Kidney epithelial cell (primary cell): Measurements from ENCODE around the gene AUH. TPM values are rescaled to one million over a fixed set of nuclear protein-coding genes. Genes with fewer than 3 reads are reported as not detected.

Experiments used
- DNase-seq: peaks from one replicate; pipeline ENCODE4 v3.0.0-alpha.2; 2010; ENCODE audit warnings: low read depth
- H3K27me3 ChIP-seq: 2 replicates; pipeline ENCODE4 v1.6.0; 2011; ENCODE audit warnings: low read length; ENCODE audit not compliant: control insufficient read depth, insufficient read depth
- H3K36me3 ChIP-seq: 2 replicates; pipeline ENCODE4 v1.5.1; 2011; ENCODE audit warnings: low read length; ENCODE audit not compliant: control insufficient read depth, insufficient read depth
- H3K4me3 ChIP-seq: 2 replicates; pipeline ENCODE4 v1.5.1; 2011; ENCODE audit warnings: low read depth, mild to moderate bottlenecking, control low read depth, low read length
- total RNA-seq: library from RNA; depleted of rRNA; stranded (reverse); fragments of >200 nt; gene quantifications from 2 replicates; pipeline ENCODE4 v1.2.3, GENCODE V29; 2015
- TF ChIP-seq, protein P1 (sequence below): IDR thresholded peaks from 2 replicates; pipeline ENCODE4 v1.5.1; 2011; ENCODE audit warnings: mild to moderate bottlenecking, moderate library complexity, low read length, control low read depth, inconsistent platforms; ENCODE audit not compliant: insufficient read depth, poor library complexity, severe bottlenecking

The AUH gene
- total RNA-seq, 1 donor from 2014 or later: 11.3 TPM

DNA sequence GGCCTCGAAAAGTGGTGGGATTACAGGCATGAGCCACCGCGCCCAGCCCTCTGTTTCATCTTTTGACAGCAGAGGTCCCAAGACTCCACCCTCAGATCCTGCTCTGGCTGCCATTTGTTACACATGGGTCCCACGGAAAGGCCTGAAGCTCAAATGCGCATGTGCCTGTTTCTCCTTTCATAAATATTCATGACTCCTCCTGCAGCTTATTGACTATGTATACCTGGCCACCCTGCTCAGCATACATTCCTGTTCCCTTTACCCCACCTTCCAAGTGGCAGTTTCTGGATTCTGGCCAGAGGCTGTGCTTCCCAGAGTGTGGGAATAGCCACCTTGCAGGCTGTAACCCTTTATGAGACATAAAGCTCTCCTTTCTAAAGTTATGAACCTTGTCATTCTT, 46.5 kb downstream of the AUH start:
- Histone ChIP-seq H3K36me3 (peaks cover 1% of the 10 kb centered on the region), H3K27me3 (no peaks in the 10 kb centered on the region), H3K4me3 (no peak overlapping the region)
- no peak for DNase-seq
- TF ChIP-seq, protein P1, sequence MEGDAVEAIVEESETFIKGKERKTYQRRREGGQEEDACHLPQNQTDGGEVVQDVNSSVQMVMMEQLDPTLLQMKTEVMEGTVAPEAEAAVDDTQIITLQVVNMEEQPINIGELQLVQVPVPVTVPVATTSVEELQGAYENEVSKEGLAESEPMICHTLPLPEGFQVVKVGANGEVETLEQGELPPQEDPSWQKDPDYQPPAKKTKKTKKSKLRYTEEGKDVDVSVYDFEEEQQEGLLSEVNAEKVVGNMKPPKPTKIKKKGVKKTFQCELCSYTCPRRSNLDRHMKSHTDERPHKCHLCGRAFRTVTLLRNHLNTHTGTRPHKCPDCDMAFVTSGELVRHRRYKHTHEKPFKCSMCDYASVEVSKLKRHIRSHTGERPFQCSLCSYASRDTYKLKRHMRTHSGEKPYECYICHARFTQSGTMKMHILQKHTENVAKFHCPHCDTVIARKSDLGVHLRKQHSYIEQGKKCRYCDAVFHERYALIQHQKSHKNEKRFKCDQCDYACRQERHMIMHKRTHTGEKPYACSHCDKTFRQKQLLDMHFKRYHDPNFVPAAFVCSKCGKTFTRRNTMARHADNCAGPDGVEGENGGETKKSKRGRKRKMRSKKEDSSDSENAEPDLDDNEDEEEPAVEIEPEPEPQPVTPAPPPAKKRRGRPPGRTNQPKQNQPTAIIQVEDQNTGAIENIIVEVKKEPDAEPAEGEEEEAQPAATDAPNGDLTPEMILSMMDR: no peak

DNA sequence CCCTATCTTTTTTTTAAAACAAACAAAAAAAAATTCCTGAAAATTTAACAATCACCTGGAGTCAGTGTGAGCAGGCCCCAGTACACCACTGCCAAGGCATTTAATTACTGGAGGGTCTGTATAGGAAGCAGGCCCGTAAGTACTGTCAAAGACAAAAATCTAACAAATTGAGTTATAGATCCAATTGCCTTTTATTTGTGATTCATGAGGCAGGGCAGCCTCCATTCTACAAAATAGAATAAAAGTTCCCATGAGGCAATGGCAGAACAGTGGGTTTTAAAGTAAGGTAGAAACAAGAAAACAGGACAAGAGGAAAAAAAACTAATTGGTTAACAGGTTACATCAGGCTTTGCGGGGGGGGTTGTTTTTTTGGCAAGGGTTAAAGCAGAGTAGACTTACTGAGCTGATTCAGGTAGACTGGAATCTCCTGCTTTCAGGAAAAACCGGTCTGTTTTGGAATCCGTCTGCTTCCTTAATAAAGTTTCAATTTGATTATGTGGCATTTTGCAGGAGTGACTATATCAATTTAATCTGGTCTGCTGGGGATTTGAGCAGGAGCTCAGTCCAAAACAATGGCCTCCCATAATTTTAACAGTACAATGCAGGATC, 48.9 kb downstream of the AUH start:
- DNase-seq: peak; percentile 35
- H3K27me3 ChIP-seq: no peaks in the 10 kb centered on the region
- H3K4me3 ChIP-seq: no peak overlapping the region
- no peaks in the 10 kb centered on the region for H3K36me3 ChIP-seq
- TF ChIP-seq, protein P1: no peak

DNA sequence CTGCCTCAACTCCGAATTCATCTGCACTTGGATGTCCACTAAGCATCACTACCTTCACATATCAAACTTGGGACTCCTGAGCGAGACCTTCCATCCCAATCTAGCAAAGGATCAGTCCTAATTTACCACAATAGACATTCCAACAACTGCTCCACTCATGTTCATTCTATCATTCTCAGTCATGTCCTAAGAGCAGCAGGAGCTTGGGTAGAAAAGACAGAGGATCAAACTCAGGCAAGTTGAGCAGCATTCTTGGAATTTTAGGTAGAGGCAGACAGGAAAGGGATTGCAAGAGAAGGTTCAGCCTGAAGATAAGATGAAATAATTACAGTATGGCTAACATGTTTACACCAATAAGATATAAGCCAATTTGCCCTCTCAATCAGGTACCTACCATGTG, 51.7 kb downstream of the AUH start:
- DNase-seq: no peak
- Histone ChIP-seq H3K4me3 (no peak overlapping the region), H3K27me3 (no peaks in the 10 kb centered on the region), H3K36me3 (no peaks in the 10 kb centered on the region)
- TF ChIP-seq, protein P1: no peak

DNA sequence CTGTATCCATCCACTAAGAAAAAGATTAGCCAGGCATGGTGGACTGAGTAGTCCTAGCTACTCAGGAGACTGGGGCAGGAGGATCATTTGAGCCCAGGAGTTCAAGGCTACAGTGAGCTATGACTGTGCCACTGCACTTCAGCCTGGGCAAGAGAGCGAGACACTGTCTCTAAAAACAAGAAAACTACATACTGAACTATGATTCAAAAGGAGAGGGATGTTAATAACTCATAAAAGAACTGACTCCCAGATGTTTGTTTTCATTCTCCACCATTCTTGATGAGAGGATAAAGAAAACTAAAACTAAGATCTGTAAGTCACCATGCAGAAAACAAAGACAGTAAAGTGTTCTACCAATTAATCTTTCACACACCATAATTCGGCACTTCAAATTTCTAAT, 53.5 kb downstream of the AUH start:
- TF ChIP-seq, protein P1: no peak
- Histone ChIP-seq H3K4me3 (no peak overlapping the region), H3K36me3 (no peaks in the 10 kb centered on the region), H3K27me3 (no peaks in the 10 kb centered on the region)
- DNase-seq: no peak

DNA sequence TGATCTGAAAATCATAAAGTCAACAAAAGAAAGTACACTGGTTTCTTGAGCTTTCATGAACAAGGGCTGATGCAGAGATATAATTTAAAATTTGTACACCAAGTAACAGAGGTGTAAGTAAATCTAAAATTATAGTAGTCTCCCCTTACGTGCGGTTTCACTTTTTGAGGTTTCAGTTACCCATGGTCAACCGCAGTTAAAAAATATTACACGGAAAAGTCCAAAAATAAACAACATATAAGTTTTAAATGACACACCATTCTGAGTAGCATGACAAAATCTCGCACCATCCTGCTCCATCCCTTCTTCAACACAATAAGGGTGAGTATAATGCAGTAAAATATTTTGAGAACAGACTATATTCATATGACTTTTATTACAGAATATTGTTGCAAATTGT, 54.4 kb downstream of the AUH start:
- Histone ChIP-seq H3K36me3 (no peaks in the 10 kb centered on the region), H3K4me3 (no peak overlapping the region), H3K27me3 (no peaks in the 10 kb centered on the region)
- no peak for DNase-seq
- TF ChIP-seq, protein P1: no peak

DNA sequence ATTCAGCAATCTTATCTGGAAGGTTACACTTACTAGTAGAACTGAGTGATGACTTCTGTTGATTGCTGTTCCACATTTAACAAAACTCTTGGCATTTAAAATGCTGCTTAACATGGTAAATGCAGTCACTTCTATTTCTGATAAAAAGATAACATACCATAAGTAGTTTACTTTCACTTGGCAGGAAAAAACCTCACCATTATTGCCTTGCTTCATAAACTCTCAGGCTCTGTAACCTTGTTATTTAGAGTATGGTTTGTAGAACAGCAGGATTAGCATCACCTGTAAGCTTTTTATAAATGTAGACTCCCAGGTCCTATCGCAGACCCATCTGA, 55.5 kb downstream of the AUH start:
- no peak for DNase-seq

More for the DNA sequence above, 55.5 kb downstream of the AUH start:
- Histone ChIP-seq H3K4me3 (no peak overlapping the region), H3K27me3 (no peaks in the 10 kb centered on the region), H3K36me3 (no peaks in the 10 kb centered on the region)
- TF ChIP-seq, protein P1: no peak
